Erythroblast (primary cell): Measurements from ENCODE around the gene NRIP3.

Experiments used
- DNase-seq, 2 experiments: peaks; one replicate each; lab custom pipeline; 2025; lab: John Stamatoyannopoulos, UW
- GATA1 ChIP-seq: IDR thresholded peaks from 2 replicates; pipeline ENCODE4 v1.6.1; 2011; ENCODE audit warnings: low read depth, mild to moderate bottlenecking, control low read depth, low read length, moderate library complexity
- POLR2A ChIP-seq: IDR thresholded peaks from 2 replicates; pipeline ENCODE4 v1.6.1; 2011; ENCODE audit warnings: mild to moderate bottlenecking, low read length

The NRIP3 gene

GRCh38 chr11:9003573-9004182, at the start of gene NRIP3:
Gene NRIP3, minus strand, starts transcription at chr11:9004001. Its CDS starts 66 bp downstream, at chr11:9003935.
- peak; percentile 56 for TF ChIP-seq POLR2A
- no peak for TF ChIP-seq GATA1
- DNase-seq, result peak; percentile 81 to 90

- TF ChIP-seq POLR2A (no peak), GATA1 (no peak)
- DNase-seq, result no peak
Observed at GRCh38 chr11:9052316-9052715, 48.5 kb upstream of the NRIP3 start.

- DNase-seq, result no peak
- TF ChIP-seq POLR2A (no peak), GATA1 (no peak)
Observed at GRCh38 chr11:9049959-9050358, 46.2 kb upstream of the NRIP3 start.

GRCh38 chr11:9047964-9048523, 44.2 kb upstream of the NRIP3 start:
- no peak for TF ChIP-seq POLR2A
- no peak for TF ChIP-seq GATA1
- no peak for DNase-seq

- TF ChIP-seq POLR2A (no peak), GATA1 (no peak)
- no peak for DNase-seq
Observed at GRCh38 chr11:9046481-9046880, 42.7 kb upstream of the NRIP3 start.

GRCh38 chr11:9042488-9042887, 38.7 kb upstream of the NRIP3 start:
- no peak for TF ChIP-seq POLR2A
- no peak for TF ChIP-seq GATA1

GRCh38 chr11:9041747-9042146, 37.9 kb upstream of the NRIP3 start:
- no peak for DNase-seq
- TF ChIP-seq POLR2A (no peak), GATA1 (no peak)

More at GRCh38 chr11:9042488-9042887, 38.7 kb upstream of the NRIP3 start:
- DNase-seq, result no peak

- TF ChIP-seq GATA1, result no peak
- TF ChIP-seq POLR2A, result no peak
- DNase-seq, result no peak
Observed at GRCh38 chr11:9040410-9040809, 36.6 kb upstream of the NRIP3 start.

- no peak for DNase-seq
- no peak for TF ChIP-seq POLR2A
- no peak for TF ChIP-seq GATA1
Observed at GRCh38 chr11:9039863-9040262, 36.1 kb upstream of the NRIP3 start.

- peak in 1 of 2 experiments; percentile 12 for DNase-seq
- no peak for TF ChIP-seq GATA1
- no peak for TF ChIP-seq POLR2A
Observed at GRCh38 chr11:9039198-9039597, 35.4 kb upstream of the NRIP3 start.

- no peak for TF ChIP-seq GATA1
- no peak for TF ChIP-seq POLR2A
- DNase-seq, result no peak
Observed at GRCh38 chr11:9038541-9038940, 34.7 kb upstream of the NRIP3 start.

- TF ChIP-seq GATA1 (no peak), POLR2A (no peak)
- no peak for DNase-seq
Observed at GRCh38 chr11:9037963-9038362, 34.2 kb upstream of the NRIP3 start.

- TF ChIP-seq GATA1 (no peak), POLR2A (no peak)
- DNase-seq, result no peak
Observed at GRCh38 chr11:9037046-9037780, 33.4 kb upstream of the NRIP3 start.

GRCh38 chr11:9030601-9031000, 26.8 kb upstream of the NRIP3 start:
- TF ChIP-seq GATA1 (no peak), POLR2A (no peak)
- no peak for DNase-seq
